ENCODE measurements around the gene RBFOX2. TPM values are rescaled to one million over a fixed set of nuclear protein-coding genes. Genes with fewer than 3 reads are reported as not detected.

RBFOX2 gene
- polyA plus RNA-seq, 3 donors = 123 to 136 (median 132) TPM

DNA sequence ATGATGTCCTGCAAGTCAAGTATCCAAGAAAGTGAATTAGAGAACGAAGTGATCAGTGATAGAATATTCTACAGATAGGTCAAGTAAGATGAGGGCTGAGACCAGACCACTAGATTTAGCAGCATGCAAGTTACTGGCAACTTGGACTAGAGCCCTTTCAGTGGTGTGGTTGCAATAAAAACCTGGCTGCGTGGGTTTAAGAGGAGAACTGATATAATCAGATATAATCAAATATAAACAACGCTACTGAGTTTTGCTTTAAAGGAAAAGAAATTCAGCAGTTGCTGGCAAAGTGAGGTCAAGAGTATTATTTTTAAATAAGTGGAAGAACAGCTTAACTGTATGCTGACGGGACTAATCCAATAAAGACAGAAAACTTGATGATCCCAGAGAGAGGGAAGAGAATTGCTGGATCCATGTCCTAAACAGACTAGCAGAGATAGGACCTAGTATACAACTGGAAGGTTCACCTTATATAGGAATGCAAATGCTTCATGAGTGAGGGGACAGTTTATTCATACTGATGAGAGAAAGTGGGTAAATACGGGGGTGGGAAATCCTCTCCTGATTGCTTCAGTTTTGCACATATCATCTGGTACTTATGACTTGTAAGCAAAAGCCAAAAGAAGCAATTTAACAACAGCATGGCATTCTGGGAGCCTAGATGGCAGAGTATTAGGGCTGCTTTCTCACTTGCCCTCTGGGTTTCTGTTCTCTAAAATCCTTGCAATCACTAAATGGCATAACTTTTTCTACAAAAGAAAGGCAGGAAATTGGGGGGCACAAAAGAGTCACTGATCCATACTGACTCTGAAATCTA, 146.2 kb downstream of the RBFOX2 start:
- no peak for DNase-seq (ENCODE audit: low read depth in 3 of 3, low spot score in 2 of 3)

- no peak for DNase-seq (ENCODE audit: low read depth in 3 of 3, low spot score in 2 of 3)
These were observed 149.3 kb downstream of the RBFOX2 start for GRCh38 chr22:35879351-35879750.

DNA sequence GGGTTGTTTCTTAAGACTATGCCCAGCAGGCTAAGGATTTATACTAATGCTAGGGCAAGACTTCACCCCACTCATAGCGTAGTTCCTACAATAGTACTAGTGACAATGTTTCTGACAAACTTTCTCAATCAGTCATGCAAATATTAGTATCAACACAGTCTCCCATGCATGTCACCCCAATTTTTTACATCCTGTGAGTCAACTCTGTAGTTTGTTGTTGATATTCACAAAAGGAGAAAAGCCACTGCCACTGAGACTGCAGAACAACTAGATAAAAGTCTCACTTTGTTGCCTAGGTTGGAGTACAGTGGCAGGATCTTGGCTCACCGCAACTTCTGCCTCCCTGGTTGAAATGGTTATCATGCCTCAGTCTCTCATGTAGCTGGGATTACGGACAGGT, 155.2 kb downstream of the RBFOX2 start:
- no peak for DNase-seq (ENCODE audit: low read depth in 3 of 3, low spot score in 2 of 3)

GRCh38 chr22:35872451-35872850, 156.2 kb downstream of the RBFOX2 start:
- DNase-seq (ENCODE audit: low read depth in 3 of 3, low spot score in 2 of 3) = no peak

DNA sequence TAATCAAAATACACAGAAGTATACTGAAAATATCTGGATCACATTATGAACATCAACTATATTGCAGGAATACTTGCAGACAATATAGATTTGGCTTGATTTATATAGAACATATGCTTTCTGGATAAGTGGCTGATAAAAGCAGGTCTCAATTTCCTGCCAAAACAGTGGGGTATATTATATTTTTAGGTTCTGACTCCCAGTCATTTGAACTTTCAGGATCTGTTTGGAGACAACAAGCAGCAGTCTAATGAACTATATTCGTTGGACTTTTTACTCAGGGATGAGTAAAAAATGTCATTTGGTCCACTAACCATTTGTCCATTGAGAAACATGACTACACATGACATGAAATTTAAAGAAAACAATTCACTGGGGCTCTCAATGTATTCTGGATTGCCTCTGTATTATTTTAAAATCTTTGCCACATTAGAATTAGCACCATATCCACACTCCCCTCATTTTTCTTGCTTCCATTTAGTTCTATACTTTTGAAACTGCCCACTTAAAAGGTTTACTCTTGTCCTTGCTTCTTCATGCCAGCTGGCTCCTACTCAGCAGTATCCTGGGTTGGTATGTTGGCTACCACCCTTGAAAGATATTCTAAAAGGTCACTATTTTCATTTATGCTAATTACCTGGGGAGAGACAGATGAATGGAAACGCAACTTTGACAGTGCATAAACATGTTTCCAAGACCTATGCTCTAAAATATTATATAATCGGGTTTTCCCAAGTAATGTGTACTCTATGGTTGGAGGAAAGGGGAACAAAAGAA, 157.9 kb downstream of the RBFOX2 start:
- DNase-seq (ENCODE audit: low read depth in 3 of 3, low spot score in 2 of 3) = no peak

- no peak for DNase-seq (ENCODE audit: low read depth in 3 of 3, low spot score in 2 of 3)
These were observed 159.7 kb downstream of the RBFOX2 start for GRCh38 chr22:35868938-35869337.

- no peak for DNase-seq (ENCODE audit: low read depth in 3 of 3, low spot score in 2 of 3)
These were observed 162.0 kb downstream of the RBFOX2 start for GRCh38 chr22:35866651-35867050.

DNA sequence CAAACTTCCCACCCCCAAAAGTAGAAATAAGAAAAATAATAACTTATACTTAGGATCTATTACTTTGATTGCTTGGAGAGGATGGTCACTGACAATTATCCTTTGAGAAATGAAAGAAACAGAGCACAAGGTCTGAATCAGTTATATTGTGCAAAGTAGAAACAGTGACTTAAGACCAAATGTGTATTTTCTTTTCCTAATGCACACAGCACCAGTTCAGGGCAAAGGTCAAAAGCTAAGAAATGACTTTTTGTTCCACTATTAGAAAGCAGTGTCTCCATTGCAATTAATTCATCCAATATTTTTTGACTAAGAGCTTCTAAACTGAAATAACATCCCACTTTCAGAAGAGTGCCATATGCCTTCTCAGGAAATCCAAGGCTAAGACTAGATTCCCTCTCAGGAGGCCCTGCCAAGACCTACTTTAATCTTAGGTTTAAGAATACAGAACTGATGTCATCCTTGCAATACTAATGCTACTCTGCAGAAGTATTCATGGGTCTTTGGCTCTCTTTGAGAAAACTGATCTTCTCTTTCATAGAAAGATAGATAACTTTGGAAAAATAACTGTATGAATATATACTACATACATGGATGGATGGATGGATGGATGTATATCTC, 164.0 kb downstream of the RBFOX2 start:
- no peak for DNase-seq (ENCODE audit: low read depth in 3 of 3, low spot score in 2 of 3)

DNA sequence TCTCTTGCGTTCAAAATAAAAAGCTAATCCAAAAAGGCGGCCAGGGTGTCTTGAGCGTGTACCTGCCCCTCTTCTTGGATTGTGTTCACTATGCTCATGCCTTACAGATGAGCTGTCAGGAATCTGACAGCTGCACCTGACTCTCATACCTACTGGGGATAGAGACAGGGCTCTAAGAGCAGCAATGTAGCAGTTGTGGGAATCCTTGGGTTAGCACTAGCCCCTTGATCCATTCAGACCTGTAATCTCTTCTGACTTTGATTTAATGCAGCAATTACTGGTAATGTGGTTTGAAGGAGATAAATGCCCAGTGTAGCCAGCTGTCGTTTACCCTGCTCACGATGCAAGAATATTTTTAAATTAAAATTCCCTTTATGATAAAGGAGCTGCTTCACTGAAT, 165.2 kb downstream of the RBFOX2 start:
- DNase-seq (ENCODE audit: low read depth in 3 of 3, low spot score in 2 of 3) = no peak

- no peak for DNase-seq (ENCODE audit: low read depth in 3 of 3, low spot score in 2 of 3)
These were observed 165.9 kb downstream of the RBFOX2 start for GRCh38 chr22:35862697-35863096.

DNA sequence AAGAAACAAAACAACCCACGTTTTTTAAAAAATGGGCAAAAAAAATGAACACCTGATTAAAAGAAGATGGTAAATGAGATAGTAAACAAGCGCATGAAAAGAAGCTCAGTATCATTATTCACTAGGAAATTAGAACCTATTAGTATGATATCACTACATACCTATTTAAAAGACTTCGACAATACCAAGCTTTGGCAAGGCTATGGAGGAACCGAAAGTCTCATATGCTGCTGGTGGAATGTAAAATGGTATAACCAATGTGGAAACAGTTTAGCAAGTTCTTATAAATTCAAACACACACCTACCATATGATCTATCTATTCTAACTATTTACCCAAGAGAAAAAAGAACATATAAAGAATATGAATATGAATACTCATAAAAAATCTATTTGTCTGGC, 167.2 kb downstream of the RBFOX2 start:
- DNase-seq (ENCODE audit: low read depth in 3 of 3, low spot score in 2 of 3) = no peak

DNA sequence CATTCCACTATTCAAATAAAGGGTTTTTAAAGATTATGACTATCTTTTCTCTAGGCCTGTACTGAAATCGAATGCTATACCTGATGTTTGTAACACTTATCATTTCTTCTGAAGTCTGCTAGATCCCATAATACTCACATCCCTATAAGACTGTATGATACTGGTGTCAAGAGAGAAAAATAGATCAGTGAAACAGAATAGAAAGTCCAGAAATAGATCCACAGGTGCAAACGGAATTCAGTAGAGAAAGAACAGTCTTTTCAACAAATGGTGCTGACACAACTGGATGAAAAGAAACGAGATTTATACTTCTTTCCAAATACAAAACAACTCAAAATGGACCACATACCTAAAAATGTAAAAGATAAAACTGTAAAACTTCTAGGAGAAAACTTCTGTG, 167.8 kb downstream of the RBFOX2 start:
- DNase-seq (ENCODE audit: low read depth in 3 of 3, low spot score in 2 of 3) = no peak

- no peak for DNase-seq (ENCODE audit: low read depth in 3 of 3, low spot score in 2 of 3)
These were observed 168.4 kb downstream of the RBFOX2 start for GRCh38 chr22:35860087-35860733.

DNA sequence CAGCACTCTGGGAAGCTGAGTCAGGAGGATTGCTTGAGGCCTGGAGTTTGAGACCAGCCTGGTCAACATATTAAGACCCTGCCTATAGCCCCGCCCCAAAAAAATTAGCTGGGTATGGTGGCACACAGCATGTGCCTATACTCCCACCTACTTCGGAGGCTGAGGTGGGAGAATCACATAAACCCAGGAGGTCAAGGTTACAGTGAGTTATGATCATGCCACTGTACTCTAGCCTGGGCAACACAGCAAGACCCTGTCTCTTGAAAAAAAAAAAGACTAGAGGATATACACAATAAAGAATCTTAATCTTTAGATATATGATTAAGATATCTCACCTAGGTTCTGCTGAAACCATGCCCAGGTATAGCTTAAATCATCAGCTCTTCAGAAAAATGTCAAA, 174.3 kb downstream of the RBFOX2 start:
- no peak for DNase-seq (ENCODE audit: low read depth in 3 of 3, low spot score in 2 of 3)

DNA sequence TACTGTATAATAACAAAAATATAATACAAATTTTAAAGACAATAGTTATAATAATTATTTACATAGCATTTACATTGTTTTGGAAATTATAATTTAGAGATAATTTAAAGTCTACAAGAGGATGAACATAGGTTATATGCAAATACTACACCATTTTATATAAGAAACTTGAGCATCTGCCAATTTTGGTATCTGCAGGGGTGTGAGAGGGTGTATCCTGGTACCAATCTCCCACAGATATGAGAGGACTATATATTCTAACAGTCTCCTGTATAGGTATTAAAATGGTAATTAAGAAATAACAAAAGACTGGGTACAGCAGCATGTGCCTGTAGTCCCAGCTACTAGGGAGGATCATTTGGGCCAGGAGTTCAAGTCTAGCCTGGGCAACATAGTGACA, 176.5 kb downstream of the RBFOX2 start:
- DNase-seq (ENCODE audit: low read depth in 3 of 3, low spot score in 2 of 3) = no peak

DNA sequence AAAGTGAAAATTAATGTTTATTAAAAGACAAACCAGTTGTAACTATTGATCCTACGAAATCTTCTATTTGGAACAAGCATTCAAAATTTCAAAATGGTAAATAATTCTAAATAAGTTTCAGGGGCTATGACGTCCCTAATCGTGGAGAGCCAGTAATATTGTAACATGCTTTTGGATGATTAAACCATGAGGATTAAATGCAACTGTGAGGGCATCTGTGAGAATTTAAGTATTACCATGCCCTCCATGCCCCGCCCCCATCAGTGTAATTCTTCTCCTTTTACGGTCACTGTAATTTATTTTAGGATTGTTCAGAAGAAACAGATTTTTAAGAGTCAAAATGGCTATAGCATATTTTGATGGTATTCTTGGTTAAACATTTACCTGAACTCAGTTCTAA, 177.8 kb downstream of the RBFOX2 start:
- no peak for DNase-seq (ENCODE audit: low read depth in 3 of 3, low spot score in 2 of 3)

GRCh38 chr22:35846804-35847203, 181.8 kb downstream of the RBFOX2 start:
- DNase-seq (ENCODE audit: low read depth in 3 of 3, low spot score in 2 of 3) = no peak

GRCh38 chr22:35844886-35845285, 183.7 kb downstream of the RBFOX2 start:
- no peak for DNase-seq (ENCODE audit: low read depth in 3 of 3, low spot score in 2 of 3)

DNA sequence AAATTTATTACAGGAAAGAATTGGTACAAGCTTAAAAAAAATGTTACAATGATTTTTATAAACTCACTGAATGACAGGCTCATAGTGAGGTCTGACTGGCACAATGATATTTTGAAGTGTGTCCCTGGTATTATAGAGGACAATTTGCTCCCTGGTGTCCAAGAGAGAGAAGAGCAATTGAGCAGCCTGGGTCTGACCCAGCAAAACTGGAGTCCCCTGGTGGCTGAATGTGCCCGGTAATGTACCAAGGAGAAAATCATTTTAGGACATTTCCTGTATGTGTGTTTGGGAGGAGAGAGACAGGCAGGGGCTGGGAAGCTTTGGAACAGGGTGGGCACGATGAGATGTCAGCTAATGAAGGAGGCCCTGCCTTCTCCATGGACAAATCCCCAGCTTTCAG, 185.7 kb downstream of the RBFOX2 start:
- no peak for DNase-seq (ENCODE audit: low read depth in 3 of 3, low spot score in 2 of 3)

GRCh38 chr22:35842519-35842913, 186.1 kb downstream of the RBFOX2 start:
- DNase-seq (ENCODE audit: low read depth in 3 of 3, low spot score in 2 of 3) = no peak

DNA sequence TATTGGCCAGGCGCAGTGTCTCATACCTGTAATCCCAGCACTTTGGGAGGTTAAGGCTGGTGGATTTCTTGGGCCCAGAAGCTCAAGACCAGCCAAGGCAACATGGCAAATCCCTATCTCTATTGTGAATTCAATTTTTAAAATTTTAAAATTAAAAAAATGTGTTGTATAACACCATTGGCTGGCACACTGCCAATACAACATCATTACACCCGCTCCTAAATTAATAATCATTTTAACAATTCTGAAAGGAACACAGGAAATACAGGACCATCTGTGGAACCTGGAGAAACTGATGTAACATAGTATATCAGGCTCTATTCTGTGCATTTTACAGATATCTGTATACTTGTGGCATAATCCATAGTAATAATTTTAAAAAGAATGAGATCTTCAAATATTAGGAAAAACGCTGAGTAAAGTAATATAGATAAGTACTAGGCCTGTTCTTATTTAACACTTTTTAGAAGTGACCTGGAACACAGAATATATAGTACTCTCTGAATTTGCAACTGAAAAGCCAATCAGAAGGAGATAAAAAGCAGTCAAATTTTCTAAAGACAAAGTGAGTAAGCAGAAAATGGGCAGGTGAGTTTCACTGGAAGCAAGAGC, 186.6 kb downstream of the RBFOX2 start:
- DNase-seq (ENCODE audit: low read depth in 3 of 3, low spot score in 2 of 3) = no peak
